Renal cortex interstitium (tissue), 11 donors: Measurements from ENCODE around the gene MRPL48. TPM values are rescaled to one million over a fixed set of nuclear protein-coding genes. Genes with fewer than 3 reads are reported as not detected.
"Not testable (repeated sequence)": the region's sequence is repeated elsewhere in the genome, so short reads cannot be mapped to it uniquely, and the experiment has no call there.

Experiments
- DNase-seq, 11 donors: peaks; one replicate each; pipeline ENCODE4 v3.0.0-alpha.2; 2013; ENCODE audit warnings: low read depth in 9 of 11, low spot score in 4 of 11; ENCODE audit errors: extremely low read depth in 1 of 11
- polyA plus RNA-seq, 3 donors: library from polyadenylated mRNA; unstranded; fragments of 120-200 nt; gene quantifications; one replicate each; pipeline ENCODE4 v1.2.1, GENCODE V29; 2013; ENCODE audit not compliant: insufficient read length in 3 of 3

Gene MRPL48
- polyA plus RNA-seq, 3 donors, result 53.5 to 75.1 (median 69.4) TPM

- no peak for DNase-seq
These were observed 82.6 kb downstream of the MRPL48 start for GRCh38 chr11:73870261-73870660.

- DNase-seq, result no peak
These were observed 85.2 kb downstream of the MRPL48 start for GRCh38 chr11:73872749-73873357.

- no peak for DNase-seq
These were observed 87.7 kb downstream of the MRPL48 start for GRCh38 chr11:73875380-73875779.

- no peak for DNase-seq
These were observed 88.2 kb downstream of the MRPL48 start for GRCh38 chr11:73875840-73876239.

- peak; percentile 91 to 98 (median 96) for DNase-seq
These were observed 89.0 kb downstream of the MRPL48 start, which contains the start of the genes COA4 and PAAF1 for GRCh38 chr11:73876424-73877310. Gene COA4, minus strand, starts transcription at chr11:73876846. Its CDS starts 3,468 bp downstream, at chr11:73873378. Gene PAAF1, plus strand, starts transcription at chr11:73876999. Its CDS starts 23 bp downstream, at chr11:73877022.

- DNase-seq, result no peak
These were observed 91.1 kb downstream of the MRPL48 start for GRCh38 chr11:73878771-73879170.

GRCh38 chr11:73880449-73880848, 92.8 kb downstream of the MRPL48 start:
- DNase-seq, result not testable (repeated sequence)

- DNase-seq, result no peak
These were observed 96.2 kb downstream of the MRPL48 start for GRCh38 chr11:73883856-73884255.

GRCh38 chr11:73888244-73888643, 100.6 kb downstream of the MRPL48 start:
- no peak for DNase-seq

GRCh38 chr11:73889019-73889418, 101.3 kb downstream of the MRPL48 start:
- DNase-seq, result no peak

- no peak for DNase-seq
These were observed 101.9 kb downstream of the MRPL48 start for GRCh38 chr11:73889536-73889935.

GRCh38 chr11:73893041-73893440, 105.4 kb downstream of the MRPL48 start:
- DNase-seq, result no peak

GRCh38 chr11:73894725-73895335, 107.2 kb downstream of the MRPL48 start:
- DNase-seq, result no peak

GRCh38 chr11:73902303-73902702, 114.6 kb downstream of the MRPL48 start:
- no peak for DNase-seq

- DNase-seq, result no peak
These were observed 119.5 kb downstream of the MRPL48 start for GRCh38 chr11:73907191-73907590.

- no peak for DNase-seq
These were observed 124.4 kb downstream of the MRPL48 start for GRCh38 chr11:73912026-73912425.

- DNase-seq, result no peak
These were observed 125.8 kb downstream of the MRPL48 start for GRCh38 chr11:73913472-73913871.

GRCh38 chr11:73914284-73914683, 126.6 kb downstream of the MRPL48 start:
- DNase-seq, result no peak
